Measurements from ENCODE around the gene NTNG2. TPM values are rescaled to one million over a fixed set of nuclear protein-coding genes. Genes with fewer than 3 reads are reported as not detected.
A peak's percentile ranks its signal among the peaks of the same experiment; 100 is the strongest.
"Not testable (repeated sequence)": the region's sequence is repeated elsewhere in the genome, so short reads cannot be mapped to it uniquely, and the experiment has no call there.

Gene NTNG2
- total RNA-seq, 2 experiments from 2014 or later, result 3.8 to 4.8 TPM

GRCh38 chr9:132134085-132134484 lies 27.8 kb upstream of the NTNG2 start:
- H3K4me3 Mint-ChIP-seq, ATAC-seq: not testable (repeated sequence)

GRCh38 chr9:132135456-132135855 lies 26.4 kb upstream of the NTNG2 start:
- H3K4me3 Mint-ChIP-seq, result no peak overlapping the region
- DNase-seq, result no peak

More at GRCh38 chr9:132134085-132134484, 27.8 kb upstream of the NTNG2 start:
- H3K36me3 Mint-ChIP-seq (ENCODE audit: low read depth); CTCF ChIA-PET; POLR2A ChIA-PET; H3K9me3 Mint-ChIP-seq (ENCODE audit: insufficient read depth); H3K4me1 Mint-ChIP-seq (ENCODE audit: low read depth); DNase-seq; H3K27ac Mint-ChIP-seq: not testable (repeated sequence)
- H3K27me3 Mint-ChIP-seq (ENCODE audit: low read depth), result peaks cover 12% of the 10 kb centered on the region

GRCh38 chr9:132136151-132136780 lies 25.6 kb upstream of the NTNG2 start:
- H3K27ac Mint-ChIP-seq, result no peak overlapping the region
- ChIA-PET POLR2A (no interaction called here), CTCF (interaction anchor here (0.7 kb wide), 1 partner anchor 100 kb away, joined by 3 read pairs; no protein-coding TSS in a partner anchor)
- no peaks in the 10 kb centered on the region for H3K36me3 Mint-ChIP-seq (ENCODE audit: low read depth)
- peaks cover 1% of the 10 kb centered on the region for H3K4me1 Mint-ChIP-seq (ENCODE audit: low read depth)
- no peaks in the 10 kb centered on the region for H3K9me3 Mint-ChIP-seq (ENCODE audit: insufficient read depth)
- H3K4me3 Mint-ChIP-seq, result no peak overlapping the region
- ATAC-seq (no peak), DNase-seq (no peak)
- H3K27me3 Mint-ChIP-seq (ENCODE audit: low read depth), result peaks cover 21% of the 10 kb centered on the region

More at GRCh38 chr9:132135456-132135855, 26.4 kb upstream of the NTNG2 start:
- H3K27ac Mint-ChIP-seq, result no peak overlapping the region
- H3K36me3 Mint-ChIP-seq (ENCODE audit: low read depth), result no peaks in the 10 kb centered on the region
- ChIA-PET CTCF (interaction anchor here (0.7 kb wide), 1 partner anchor 101 kb away, joined by 3 read pairs; no protein-coding TSS in a partner anchor), POLR2A (no interaction called here)
- H3K4me1 Mint-ChIP-seq (ENCODE audit: low read depth), result no peaks in the 10 kb centered on the region
- no peaks in the 10 kb centered on the region for H3K9me3 Mint-ChIP-seq (ENCODE audit: insufficient read depth)
- peaks cover 19% of the 10 kb centered on the region for H3K27me3 Mint-ChIP-seq (ENCODE audit: low read depth)
- no peak for ATAC-seq

- H3K4me1 Mint-ChIP-seq (ENCODE audit: low read depth), result peaks cover 12% of the 10 kb centered on the region
- ATAC-seq (no peak), DNase-seq (no peak)
- CTCF ChIA-PET, result interaction anchor here (0.9 to 1.0 kb wide), 2 partner anchors 25 to 95 kb away, joined by 3 read pairs; no protein-coding TSS in a partner anchor
- POLR2A ChIA-PET, result no interaction called here
- peak overlapping the region; percentile 38 for H3K4me3 Mint-ChIP-seq
- peaks cover 44% of the 10 kb centered on the region for H3K27me3 Mint-ChIP-seq (ENCODE audit: low read depth)
- no peak overlapping the region for H3K27ac Mint-ChIP-seq
- H3K9me3 Mint-ChIP-seq (ENCODE audit: insufficient read depth), result no peaks in the 10 kb centered on the region
- no peaks in the 10 kb centered on the region for H3K36me3 Mint-ChIP-seq (ENCODE audit: low read depth)
Observed at GRCh38 chr9:132141344-132141947, 20.4 kb upstream of the NTNG2 start.

GRCh38 chr9:132141948-132142594 lies 19.8 kb upstream of the NTNG2 start:
- peaks cover 41% of the 10 kb centered on the region for H3K27me3 Mint-ChIP-seq (ENCODE audit: low read depth)
- no peak overlapping the region for H3K4me3 Mint-ChIP-seq
- DNase-seq (no peak), ATAC-seq (no peak)
- H3K4me1 Mint-ChIP-seq (ENCODE audit: low read depth), result peaks cover 12% of the 10 kb centered on the region
- H3K27ac Mint-ChIP-seq, result no peak overlapping the region
- ChIA-PET POLR2A (interaction anchor here (0.8 kb wide), 1 partner anchor 44 kb away, joined by 3 read pairs; no protein-coding TSS in a partner anchor), CTCF (interaction anchor here (0.9 to 1.0 kb wide), 3 partner anchors 24 to 94 kb away, joined by 3 to 4 read pairs (median 3); no protein-coding TSS in a partner anchor)
- H3K36me3 Mint-ChIP-seq (ENCODE audit: low read depth), result no peaks in the 10 kb centered on the region
- H3K9me3 Mint-ChIP-seq (ENCODE audit: insufficient read depth), result no peaks in the 10 kb centered on the region

- ChIA-PET CTCF (interaction anchor here (0.9 to 1.0 kb wide), 2 partner anchors 24 to 26 kb away, joined by 3 to 4 read pairs; no protein-coding TSS in a partner anchor), POLR2A (interaction anchor here (0.8 kb wide), 1 partner anchor 45 kb away, joined by 3 read pairs; no protein-coding TSS in a partner anchor)
- H3K36me3 Mint-ChIP-seq (ENCODE audit: low read depth), result no peaks in the 10 kb centered on the region
- no peak for DNase-seq
- H3K27me3 Mint-ChIP-seq (ENCODE audit: low read depth), result peaks cover 39% of the 10 kb centered on the region
- H3K4me1 Mint-ChIP-seq (ENCODE audit: low read depth), result peaks cover 12% of the 10 kb centered on the region
- H3K27ac Mint-ChIP-seq, result no peak overlapping the region
- ATAC-seq, result no peak
- no peaks in the 10 kb centered on the region for H3K9me3 Mint-ChIP-seq (ENCODE audit: insufficient read depth)
- H3K4me3 Mint-ChIP-seq, result no peak overlapping the region
Observed at GRCh38 chr9:132142924-132143323, 18.9 kb upstream of the NTNG2 start.

- ChIA-PET POLR2A (no interaction called here), CTCF (interaction anchor here (1.0 kb wide), 1 partner anchor 26 kb away, joined by 3 read pairs; no protein-coding TSS in a partner anchor)
- Mint-ChIP-seq H3K27me3 (ENCODE audit: low read depth) (peaks cover 39% of the 10 kb centered on the region), H3K36me3 (ENCODE audit: low read depth) (no peaks in the 10 kb centered on the region), H3K4me1 (ENCODE audit: low read depth) (peaks cover 12% of the 10 kb centered on the region), H3K9me3 (ENCODE audit: insufficient read depth) (no peaks in the 10 kb centered on the region), H3K27ac (no peak overlapping the region), H3K4me3 (no peak overlapping the region)
- ATAC-seq (no peak), DNase-seq (no peak)
Observed at GRCh38 chr9:132143359-132143758, 18.5 kb upstream of the NTNG2 start.

- DNase-seq, result no peak
- CTCF ChIA-PET, result no interaction called here
- H3K27ac Mint-ChIP-seq, result no peak overlapping the region
Observed at GRCh38 chr9:132144708-132145365, 17.0 kb upstream of the NTNG2 start.

GRCh38 chr9:132146039-132146438 lies 15.8 kb upstream of the NTNG2 start:
- Mint-ChIP-seq H3K27me3 (ENCODE audit: low read depth) (peaks cover 34% of the 10 kb centered on the region), H3K4me1 (ENCODE audit: low read depth) (peaks cover 12% of the 10 kb centered on the region), H3K36me3 (ENCODE audit: low read depth) (no peaks in the 10 kb centered on the region), H3K9me3 (ENCODE audit: insufficient read depth) (no peaks in the 10 kb centered on the region), H3K27ac (no peak overlapping the region), H3K4me3 (no peak overlapping the region)
- ATAC-seq (no peak), DNase-seq (no peak)
- ChIA-PET CTCF (no interaction called here), POLR2A (no interaction called here)

More at GRCh38 chr9:132144708-132145365, 17.0 kb upstream of the NTNG2 start:
- H3K27me3 Mint-ChIP-seq (ENCODE audit: low read depth), result peaks cover 42% of the 10 kb centered on the region
- H3K4me1 Mint-ChIP-seq (ENCODE audit: low read depth), result peaks cover 12% of the 10 kb centered on the region
- no peak overlapping the region for H3K4me3 Mint-ChIP-seq
- H3K9me3 Mint-ChIP-seq (ENCODE audit: insufficient read depth), result no peaks in the 10 kb centered on the region
- no peak for ATAC-seq
- POLR2A ChIA-PET, result no interaction called here
- no peaks in the 10 kb centered on the region for H3K36me3 Mint-ChIP-seq (ENCODE audit: low read depth)

GRCh38 chr9:132146575-132146974 lies 15.3 kb upstream of the NTNG2 start:
- peaks cover 9% of the 10 kb centered on the region for H3K4me1 Mint-ChIP-seq (ENCODE audit: low read depth)
- no peaks in the 10 kb centered on the region for H3K9me3 Mint-ChIP-seq (ENCODE audit: insufficient read depth)

GRCh38 chr9:132147331-132147730 lies 14.5 kb upstream of the NTNG2 start:
- peak; percentile 29 for DNase-seq
- CTCF ChIA-PET, result no interaction called here
- no peak for ATAC-seq
- Mint-ChIP-seq H3K9me3 (ENCODE audit: insufficient read depth) (no peaks in the 10 kb centered on the region), H3K4me1 (ENCODE audit: low read depth) (peaks cover 7% of the 10 kb centered on the region), H3K36me3 (ENCODE audit: low read depth) (no peaks in the 10 kb centered on the region), H3K27me3 (ENCODE audit: low read depth) (peaks cover 22% of the 10 kb centered on the region), H3K4me3 (no peak overlapping the region), H3K27ac (no peak overlapping the region)
- POLR2A ChIA-PET, result no interaction called here

More at GRCh38 chr9:132146575-132146974, 15.3 kb upstream of the NTNG2 start:
- ATAC-seq (no peak), DNase-seq (no peak)
- no peak overlapping the region for H3K4me3 Mint-ChIP-seq
- H3K27me3 Mint-ChIP-seq (ENCODE audit: low read depth), result peaks cover 29% of the 10 kb centered on the region
- POLR2A ChIA-PET, result no interaction called here
- no peak overlapping the region for H3K27ac Mint-ChIP-seq
- CTCF ChIA-PET, result no interaction called here
- no peaks in the 10 kb centered on the region for H3K36me3 Mint-ChIP-seq (ENCODE audit: low read depth)

Measured in activated CD8-positive, alpha-beta T cell treated with anti-CD3 and anti-CD28 coated beads, Interleukin-2, amount 10 ng/mL, durations not matched to agents 7 days and 5 days (primary cell).